Measurements from ENCODE around the gene SPECC1L. TPM values are rescaled to one million over a fixed set of nuclear protein-coding genes. Genes with fewer than 3 reads are reported as not detected.

Gene SPECC1L
- total RNA-seq, 1 donor from 2014 or later: 35.9 TPM

DNA sequence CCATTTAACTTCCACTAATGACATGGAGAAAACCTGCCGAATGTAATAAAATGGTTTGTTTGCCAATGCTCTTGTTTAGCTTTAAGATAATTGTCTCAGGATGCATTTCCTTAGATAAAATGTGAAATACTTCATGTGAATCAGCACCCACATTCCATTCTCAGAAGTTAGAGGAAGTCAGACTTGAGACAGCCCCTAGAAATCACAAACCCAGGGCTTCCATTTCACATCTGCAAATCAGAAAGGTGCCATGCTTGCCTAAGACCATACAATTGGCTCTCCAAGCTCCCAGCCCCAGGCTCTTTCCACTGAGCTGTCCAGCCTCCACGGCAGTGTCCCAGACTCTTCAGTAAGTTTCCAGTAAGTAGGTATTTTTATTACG, 121.2 kb downstream of the SPECC1L start:
- Mint-ChIP-seq H3K4me1 (ENCODE audit: low read depth) (peaks cover 21% of the 10 kb centered on the region), H3K9me3 (no peaks in the 10 kb centered on the region), H3K4me3 (ENCODE audit: low read depth) (peak overlapping the region; percentile 13), H3K27me3 (ENCODE audit: low read depth) (no peaks in the 10 kb centered on the region), H3K27ac (no peak overlapping the region), H3K36me3 (ENCODE audit: low read depth) (peaks cover 33% of the 10 kb centered on the region)
- intact Hi-C loops (cut with micrococcal nuclease): no loop called here
- no peak for DNase-seq (ENCODE audit: low spot score)

DNA sequence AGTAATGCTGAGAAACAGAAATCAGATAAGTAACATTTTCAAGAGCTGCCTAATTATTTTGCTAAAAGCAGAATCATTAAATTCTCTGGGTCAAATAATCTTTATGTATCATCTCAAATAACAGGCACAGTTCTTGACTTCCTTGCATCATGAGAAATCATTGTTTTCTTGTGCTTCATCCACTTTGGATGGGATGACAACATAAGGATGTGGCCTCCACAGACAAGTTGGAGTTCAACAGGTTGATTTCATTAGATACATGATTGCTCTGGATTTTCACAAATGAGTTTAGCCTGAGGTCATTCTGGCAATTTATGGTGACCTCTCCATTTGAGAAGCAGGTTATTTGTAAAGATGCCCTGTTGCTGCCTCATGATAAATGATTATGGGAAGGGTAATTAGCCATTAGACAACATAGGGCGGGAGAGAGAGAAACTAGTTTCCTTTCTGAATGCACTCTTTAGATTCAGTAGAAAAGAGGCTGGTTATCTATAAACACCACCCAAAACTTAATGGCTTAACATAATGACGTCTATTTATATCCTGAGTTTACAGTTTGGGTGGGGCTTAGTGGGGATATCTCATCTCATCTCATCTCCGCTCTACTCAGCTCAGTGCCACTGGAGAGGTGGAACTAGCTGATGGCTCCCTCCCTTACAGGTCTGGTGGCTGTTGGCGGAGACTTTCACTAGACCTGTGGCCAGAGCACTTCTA, 121.7 kb downstream of the SPECC1L start:
- Mint-ChIP-seq H3K27ac (no peak overlapping the region), H3K27me3 (ENCODE audit: low read depth) (no peaks in the 10 kb centered on the region), H3K4me1 (ENCODE audit: low read depth) (peaks cover 21% of the 10 kb centered on the region), H3K9me3 (no peaks in the 10 kb centered on the region), H3K36me3 (ENCODE audit: low read depth) (peaks cover 34% of the 10 kb centered on the region), H3K4me3 (ENCODE audit: low read depth) (peak overlapping the region; percentile 13)
- intact Hi-C loops (cut with micrococcal nuclease): no loop called here
- DNase-seq (ENCODE audit: low spot score): no peak

DNA sequence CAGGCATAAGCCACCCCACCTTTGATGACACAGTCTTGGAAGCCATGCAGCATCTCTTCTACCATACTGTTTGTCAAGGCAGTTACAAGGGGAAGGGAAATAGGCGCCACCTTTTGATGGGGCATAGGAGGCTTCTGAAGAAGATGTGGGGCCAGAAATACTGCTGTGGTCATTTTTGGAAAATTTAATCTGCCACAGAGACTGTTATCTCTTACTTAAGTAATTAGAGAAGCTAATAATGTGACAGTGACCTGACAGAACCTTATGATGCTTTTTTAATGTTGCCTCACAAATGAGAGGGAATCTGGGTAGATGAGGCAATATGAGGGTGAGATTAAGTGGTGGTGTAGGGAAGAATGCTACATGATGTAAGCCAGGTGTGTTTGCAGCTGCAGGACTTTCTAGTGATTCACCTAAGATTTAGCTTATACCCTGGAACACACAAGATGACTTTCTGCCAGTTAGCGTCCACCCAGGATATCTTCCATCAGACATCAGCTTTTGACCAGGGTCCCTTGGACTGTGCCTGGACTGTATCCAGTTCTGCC, 122.5 kb downstream of the SPECC1L start:
- Mint-ChIP-seq H3K4me3 (ENCODE audit: low read depth) (no peak overlapping the region), H3K4me1 (ENCODE audit: low read depth) (peaks cover 26% of the 10 kb centered on the region), H3K36me3 (ENCODE audit: low read depth) (peaks cover 39% of the 10 kb centered on the region), H3K27ac (no peak overlapping the region), H3K27me3 (ENCODE audit: low read depth) (no peaks in the 10 kb centered on the region), H3K9me3 (no peaks in the 10 kb centered on the region)
- no peak for DNase-seq (ENCODE audit: low spot score)
- intact Hi-C loops (cut with micrococcal nuclease): no loop called here

DNA sequence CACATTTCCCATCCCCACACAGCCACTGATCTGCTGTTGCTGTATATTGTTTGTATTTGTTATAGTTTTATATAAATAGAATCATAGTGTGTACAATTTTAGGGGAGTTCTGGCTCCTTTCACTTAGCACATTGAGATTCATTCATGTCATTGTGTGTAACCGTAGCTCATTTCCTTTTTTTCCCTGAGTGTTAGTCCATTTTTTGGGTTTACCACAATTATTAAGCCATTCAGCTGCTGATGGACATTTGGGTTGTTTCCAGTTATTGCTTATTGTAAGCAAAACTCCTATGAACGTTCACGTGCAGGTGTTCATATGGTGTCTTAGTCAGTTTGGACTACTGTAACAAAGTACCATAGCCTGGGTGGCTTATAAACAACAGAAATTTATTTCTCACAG, 123.2 kb downstream of the SPECC1L start:
- intact Hi-C loops (cut with micrococcal nuclease): no loop called here
- no peak for DNase-seq (ENCODE audit: low spot score)
- peaks cover 45% of the 10 kb centered on the region for H3K36me3 Mint-ChIP-seq (ENCODE audit: low read depth)
- no peaks in the 10 kb centered on the region for H3K9me3 Mint-ChIP-seq
- H3K4me1 Mint-ChIP-seq (ENCODE audit: low read depth): peaks cover 33% of the 10 kb centered on the region
- H3K27me3 Mint-ChIP-seq (ENCODE audit: low read depth): no peaks in the 10 kb centered on the region
- no peak overlapping the region for H3K27ac Mint-ChIP-seq
- no peak overlapping the region for H3K4me3 Mint-ChIP-seq (ENCODE audit: low read depth)

DNA sequence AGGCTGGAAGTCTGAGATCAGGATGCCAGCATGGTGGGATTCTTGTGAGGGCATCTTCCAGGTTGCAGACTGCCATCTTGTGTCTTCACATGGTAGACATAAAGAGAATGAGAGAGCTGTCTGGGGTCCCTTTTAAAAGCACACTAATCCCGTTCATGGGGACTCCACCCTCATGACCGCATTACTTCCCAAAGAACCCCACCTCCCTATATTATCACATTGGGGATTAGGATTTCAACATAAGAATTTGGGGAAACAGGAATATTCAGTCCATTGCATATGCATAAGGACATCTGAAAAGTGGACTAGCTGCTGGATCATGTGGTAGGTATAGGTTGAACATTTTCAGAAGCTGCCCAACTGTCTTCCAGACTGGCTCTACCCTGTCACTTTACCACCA, 123.6 kb downstream of the SPECC1L start:
- Mint-ChIP-seq H3K27me3 (ENCODE audit: low read depth) (no peaks in the 10 kb centered on the region), H3K4me1 (ENCODE audit: low read depth) (peaks cover 34% of the 10 kb centered on the region), H3K36me3 (ENCODE audit: low read depth) (peaks cover 47% of the 10 kb centered on the region), H3K4me3 (ENCODE audit: low read depth) (no peak overlapping the region), H3K9me3 (no peaks in the 10 kb centered on the region), H3K27ac (no peak overlapping the region)
- intact Hi-C loops (cut with micrococcal nuclease): no loop called here
- no peak for DNase-seq (ENCODE audit: low spot score)

DNA sequence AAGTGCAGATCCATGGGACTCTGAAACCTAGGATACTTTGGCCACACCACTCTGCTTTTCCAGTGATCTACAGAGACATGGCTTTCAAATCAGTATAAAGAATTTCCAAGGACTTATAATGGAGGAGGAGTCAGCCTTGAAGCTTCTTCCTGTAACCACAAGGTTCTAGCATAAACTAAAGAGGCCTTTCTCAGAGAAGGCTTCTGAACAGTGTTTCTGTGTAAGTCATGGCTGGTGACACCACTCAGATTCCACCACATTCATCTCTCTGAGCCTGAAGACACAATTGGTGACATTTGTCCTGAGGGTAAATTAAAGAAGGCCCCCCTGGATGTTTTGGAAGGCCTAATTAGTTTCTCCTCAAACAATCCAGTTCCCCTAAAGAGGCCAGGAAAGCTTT, 127.8 kb downstream of the SPECC1L start:
- DNase-seq (ENCODE audit: low spot score): no peak
- peaks cover 50% of the 10 kb centered on the region for H3K36me3 Mint-ChIP-seq (ENCODE audit: low read depth)
- peak overlapping the region; percentile 53 for H3K27ac Mint-ChIP-seq
- H3K9me3 Mint-ChIP-seq: no peaks in the 10 kb centered on the region
- intact Hi-C loops (cut with micrococcal nuclease): no loop called here
- no peak overlapping the region for H3K4me3 Mint-ChIP-seq (ENCODE audit: low read depth)
- no peaks in the 10 kb centered on the region for H3K27me3 Mint-ChIP-seq (ENCODE audit: low read depth)
- H3K4me1 Mint-ChIP-seq (ENCODE audit: low read depth): peaks cover 42% of the 10 kb centered on the region

DNA sequence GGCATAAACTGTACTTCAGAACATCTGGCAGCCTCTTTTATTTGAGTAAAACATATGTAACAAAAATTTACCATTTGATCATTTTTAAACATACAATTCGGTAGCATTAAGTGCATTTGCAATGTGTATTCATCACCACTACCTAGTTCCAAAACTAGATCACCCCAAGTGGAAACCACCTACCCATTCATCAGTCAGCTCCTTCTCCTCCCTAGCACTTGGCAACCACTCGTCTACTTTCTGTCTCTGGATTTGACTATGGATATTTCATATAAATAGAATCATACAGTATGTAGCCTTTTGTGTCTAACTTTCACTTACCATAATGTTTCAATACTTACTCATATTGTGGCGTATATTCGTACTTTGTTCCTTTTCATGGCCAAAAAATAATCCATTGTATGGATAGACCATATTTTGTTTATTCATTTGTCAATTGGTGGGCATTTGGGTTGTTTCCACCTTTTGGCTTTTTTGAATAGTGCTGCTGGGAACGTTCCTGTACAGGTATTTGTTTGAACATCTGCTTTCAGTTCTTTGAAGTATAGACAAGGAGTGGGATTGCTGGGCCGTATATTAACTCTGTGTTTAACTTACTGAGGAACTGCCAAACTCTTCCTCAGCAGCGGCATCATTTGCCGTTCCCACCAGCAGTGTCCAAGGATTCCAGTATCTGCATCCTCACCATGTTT, 129.5 kb downstream of the SPECC1L start:
- H3K4me1 Mint-ChIP-seq (ENCODE audit: low read depth): peaks cover 42% of the 10 kb centered on the region
- intact Hi-C loops (cut with micrococcal nuclease): loop anchor here (5.0 kb wide), 1 partner anchor 73 kb away; no protein-coding TSS in a partner anchor
- no peaks in the 10 kb centered on the region for H3K27me3 Mint-ChIP-seq (ENCODE audit: low read depth)
- H3K27ac Mint-ChIP-seq: peak overlapping the region; percentile 19
- H3K9me3 Mint-ChIP-seq: no peaks in the 10 kb centered on the region
- H3K4me3 Mint-ChIP-seq (ENCODE audit: low read depth): no peak overlapping the region
- peaks cover 54% of the 10 kb centered on the region for H3K36me3 Mint-ChIP-seq (ENCODE audit: low read depth)
- DNase-seq (ENCODE audit: low spot score): no peak

DNA sequence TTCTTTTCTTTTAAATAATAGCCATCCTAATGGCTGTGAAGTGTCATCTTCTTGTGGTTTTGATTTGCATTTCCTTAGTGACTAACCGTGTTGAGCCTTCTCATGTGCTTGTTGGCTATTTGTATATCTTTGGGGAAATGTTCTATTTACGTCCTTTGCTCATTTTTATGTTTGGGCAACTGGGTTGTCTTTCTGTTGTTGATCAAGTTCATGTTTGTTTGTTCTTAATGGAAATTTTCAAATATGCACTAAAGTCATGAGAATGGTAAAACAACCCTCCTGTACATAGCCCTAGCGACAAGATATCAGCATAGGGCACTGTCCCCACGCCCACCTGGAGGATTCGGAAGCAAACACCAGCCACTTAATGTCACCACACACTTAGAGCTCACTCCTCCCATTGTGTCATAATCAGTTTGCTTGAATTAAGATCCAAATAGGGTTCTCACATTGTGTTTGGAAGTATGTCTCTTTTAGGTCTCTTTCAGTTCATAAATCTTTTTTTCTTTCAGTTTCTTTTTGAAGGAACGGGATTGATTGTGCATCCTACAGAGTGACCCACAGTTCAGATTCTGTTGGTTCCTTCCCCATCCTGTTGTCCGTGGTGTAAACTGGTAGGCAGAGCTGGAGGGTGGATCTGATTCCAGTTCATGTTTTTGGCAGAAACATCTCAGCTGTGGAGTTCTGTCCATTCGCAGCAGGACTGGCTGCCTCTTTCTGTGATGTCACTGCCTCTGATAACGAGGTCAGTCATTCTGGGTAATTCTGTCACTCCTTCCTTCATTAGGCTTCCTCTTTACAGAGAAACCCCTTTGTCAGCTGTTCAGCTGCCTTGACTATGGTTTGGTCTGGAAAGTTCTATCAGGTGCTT, 130.3 kb downstream of the SPECC1L start:
- Mint-ChIP-seq H3K4me3 (ENCODE audit: low read depth) (no peak overlapping the region), H3K4me1 (ENCODE audit: low read depth) (peaks cover 42% of the 10 kb centered on the region), H3K9me3 (no peaks in the 10 kb centered on the region), H3K36me3 (ENCODE audit: low read depth) (peaks cover 48% of the 10 kb centered on the region), H3K27ac (peak overlapping the region; percentile 19), H3K27me3 (ENCODE audit: low read depth) (no peaks in the 10 kb centered on the region)
- DNase-seq (ENCODE audit: low spot score): no peak
- intact Hi-C loops (cut with micrococcal nuclease): loop anchor here (5.0 kb wide), 1 partner anchor 74 kb away; no protein-coding TSS in a partner anchor

DNA sequence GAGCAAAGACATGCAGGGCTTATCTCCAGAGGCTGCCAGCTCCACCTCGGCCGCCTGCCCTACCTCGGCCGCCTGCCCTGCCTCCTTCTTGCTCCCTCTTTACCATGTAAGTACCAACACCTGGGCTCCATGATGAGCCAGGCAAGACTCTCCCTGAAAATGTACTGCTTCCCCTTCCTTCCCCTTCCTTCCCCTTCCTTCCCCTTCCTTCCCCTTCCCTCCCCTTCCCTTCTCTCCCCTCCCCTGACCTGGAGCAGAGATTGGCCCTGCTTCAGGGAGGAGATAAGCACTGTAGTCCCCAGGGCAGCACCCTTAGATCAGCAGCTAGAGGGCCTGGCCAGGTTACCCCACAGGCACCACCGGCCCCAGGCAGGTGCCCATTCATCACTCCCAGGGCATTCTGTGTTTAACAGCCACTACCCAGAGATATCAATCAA, 131.3 kb downstream of the SPECC1L start:
- Mint-ChIP-seq H3K27ac (peak overlapping the region; percentile 36), H3K4me3 (ENCODE audit: low read depth) (no peak overlapping the region), H3K9me3 (no peaks in the 10 kb centered on the region), H3K4me1 (ENCODE audit: low read depth) (peaks cover 45% of the 10 kb centered on the region), H3K36me3 (ENCODE audit: low read depth) (peaks cover 44% of the 10 kb centered on the region), H3K27me3 (ENCODE audit: low read depth) (no peaks in the 10 kb centered on the region)
- no peak for DNase-seq (ENCODE audit: low spot score)
- intact Hi-C loops (cut with micrococcal nuclease): loop anchor here (5.0 kb wide), 1 partner anchor 75 kb away; no protein-coding TSS in a partner anchor

DNA sequence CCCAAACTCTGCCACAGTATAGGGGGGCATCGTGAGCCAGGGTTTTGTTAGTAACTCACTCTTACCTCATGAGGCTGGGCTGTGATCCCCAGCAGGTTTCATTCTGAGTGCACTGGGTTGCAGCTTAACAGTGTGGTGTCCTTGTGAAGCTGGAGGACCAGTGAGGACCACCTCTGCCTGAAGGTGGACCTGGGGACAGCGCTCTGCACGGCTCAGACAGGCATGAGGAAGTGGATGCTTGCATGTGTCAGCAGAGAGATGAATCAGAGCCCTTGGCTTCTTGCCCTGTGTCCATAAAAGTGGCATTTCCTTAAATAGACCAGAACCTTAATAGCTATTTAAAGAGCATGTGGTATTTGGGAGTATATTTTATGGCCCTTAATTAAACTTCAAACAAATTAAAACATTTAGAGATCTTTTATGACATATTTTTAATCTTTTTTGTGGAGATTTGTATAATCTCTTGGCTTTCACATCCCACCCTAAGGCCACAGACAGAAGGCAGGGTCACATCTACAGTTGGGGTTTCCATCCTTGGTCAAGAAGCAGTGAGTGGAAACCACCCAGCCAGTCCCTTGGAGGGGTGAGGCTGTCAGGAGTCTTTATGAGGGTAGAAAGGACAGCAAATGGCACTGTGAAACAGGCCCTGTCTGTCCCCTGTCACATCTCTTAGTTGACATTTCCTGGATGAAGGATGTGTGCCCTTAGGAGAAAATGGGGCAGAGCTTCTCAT, 132.0 kb downstream of the SPECC1L start:
- Mint-ChIP-seq H3K9me3 (no peaks in the 10 kb centered on the region), H3K4me1 (ENCODE audit: low read depth) (peaks cover 51% of the 10 kb centered on the region), H3K4me3 (ENCODE audit: low read depth) (no peak overlapping the region), H3K36me3 (ENCODE audit: low read depth) (peaks cover 41% of the 10 kb centered on the region), H3K27me3 (ENCODE audit: low read depth) (no peaks in the 10 kb centered on the region), H3K27ac (peak overlapping the region; percentile 36)
- DNase-seq (ENCODE audit: low spot score): no peak
- intact Hi-C loops (cut with micrococcal nuclease): loop anchor here (5.0 kb wide), 1 partner anchor 75 kb away; no protein-coding TSS in a partner anchor

DNA sequence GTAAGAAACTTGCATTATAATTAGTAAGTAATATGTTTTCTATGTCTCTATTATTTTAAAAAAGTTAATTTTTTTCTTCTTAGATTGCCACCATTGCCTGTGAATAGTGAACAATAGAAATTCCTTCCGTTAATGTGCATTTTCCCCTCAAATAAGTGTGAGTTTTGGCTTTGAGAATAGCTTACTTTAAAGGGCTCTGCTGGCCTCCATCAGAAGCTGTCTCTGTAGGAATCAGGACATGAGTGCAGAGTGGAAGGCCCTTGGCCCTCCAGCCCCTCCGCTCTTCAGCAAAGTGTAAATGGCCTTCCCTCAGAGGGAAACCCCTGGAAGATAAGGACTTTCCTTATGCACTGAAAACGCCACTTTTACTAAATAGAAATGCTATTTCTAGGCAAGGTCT, 132.7 kb downstream of the SPECC1L start:
- peaks cover 34% of the 10 kb centered on the region for H3K36me3 Mint-ChIP-seq (ENCODE audit: low read depth)
- intact Hi-C loops (cut with micrococcal nuclease): loop anchor here (5.0 kb wide), 1 partner anchor 76 kb away; no protein-coding TSS in a partner anchor
- H3K9me3 Mint-ChIP-seq: no peaks in the 10 kb centered on the region
- no peak for DNase-seq (ENCODE audit: low spot score)
- H3K27ac Mint-ChIP-seq: no peak overlapping the region
- H3K4me3 Mint-ChIP-seq (ENCODE audit: low read depth): no peak overlapping the region
- no peaks in the 10 kb centered on the region for H3K27me3 Mint-ChIP-seq (ENCODE audit: low read depth)
- H3K4me1 Mint-ChIP-seq (ENCODE audit: low read depth): peaks cover 51% of the 10 kb centered on the region
